T-helper 1 cell (primary cell): ENCODE results near the gene PLCH1.

ENCODE experiments used
- DNase-seq, 5 donors: peaks; one replicate each; pipeline ENCODE4 v3.0.0-alpha.2; 2012 to 2020

PLCH1 gene

DNA sequence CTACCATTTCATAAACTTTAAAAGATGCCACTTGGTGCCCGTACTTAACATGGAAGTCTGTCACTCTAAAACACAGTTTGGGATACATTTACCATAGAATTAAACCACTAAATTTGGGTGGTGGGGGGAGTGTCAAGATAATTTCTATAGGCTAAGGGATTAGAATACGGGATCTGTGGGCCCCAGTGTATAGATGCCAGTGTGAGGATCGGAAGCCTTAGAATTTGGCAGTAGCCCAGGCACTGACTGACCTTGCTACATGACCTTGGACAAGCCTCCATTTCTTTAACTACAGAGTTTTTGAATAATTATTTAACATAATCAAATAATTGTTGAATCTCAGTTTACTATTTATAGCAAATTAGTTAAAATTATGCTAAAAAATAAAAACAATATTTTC is 375.1 kb downstream of the PLCH1 start:
- no peak for DNase-seq

DNA sequence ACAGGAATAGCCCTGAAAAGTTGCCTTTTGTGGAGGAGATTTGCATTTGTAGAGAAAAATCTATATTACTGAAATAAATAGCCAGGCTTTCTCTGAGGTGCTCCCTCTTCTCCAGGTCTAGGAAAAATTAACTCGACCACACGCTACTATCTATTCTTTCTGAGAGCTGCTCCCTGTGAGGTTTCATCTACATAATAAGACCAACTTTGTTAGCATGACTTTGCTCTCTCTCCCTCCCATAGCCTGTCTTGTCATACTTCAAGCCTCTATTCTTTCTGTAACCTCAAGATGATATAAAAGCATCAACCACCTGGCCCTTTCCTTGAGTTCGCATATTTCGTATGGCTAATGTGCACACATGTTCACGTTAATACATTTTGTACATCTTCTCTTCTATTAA is 375.6 kb downstream of the PLCH1 start:
- no peak for DNase-seq

DNA sequence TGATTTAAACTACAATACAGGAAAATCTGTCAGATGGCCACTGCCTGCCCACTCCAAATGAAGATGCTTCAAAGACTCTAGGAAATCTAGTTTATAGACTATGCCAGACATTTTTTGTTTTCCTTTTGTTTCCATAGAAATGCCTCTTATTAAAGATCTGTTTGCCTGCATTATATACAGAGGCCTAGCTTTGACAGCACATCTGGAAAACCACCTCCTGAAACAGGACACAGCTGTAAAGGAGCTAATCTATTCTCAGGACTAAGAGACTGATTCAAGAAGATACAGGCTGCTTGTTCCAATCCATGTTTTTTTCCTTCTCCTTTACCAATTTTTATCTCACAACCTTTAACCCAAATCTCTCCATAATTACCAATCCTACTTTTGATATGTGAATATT is 376.1 kb downstream of the PLCH1 start:
- DNase-seq = no peak

DNA sequence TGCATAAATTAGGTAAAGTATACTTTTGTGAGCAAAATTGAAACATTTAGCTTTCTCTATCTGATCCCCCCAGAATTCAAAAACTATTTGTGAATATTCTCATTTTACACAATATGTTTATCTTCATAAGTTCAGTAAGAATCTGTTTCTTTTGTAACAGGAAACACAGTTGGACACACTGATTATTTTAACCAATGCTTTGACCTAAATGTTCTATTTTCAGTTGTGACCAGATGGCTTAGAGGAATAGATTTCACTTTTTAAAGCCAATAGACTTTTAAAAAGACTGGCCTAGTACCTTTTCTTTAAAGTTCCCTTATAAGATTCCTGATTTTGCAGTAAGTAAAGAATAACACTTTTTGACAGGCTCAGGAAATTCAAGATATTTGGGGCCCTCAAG is 377.4 kb downstream of the PLCH1 start:
- DNase-seq = no peak

DNA sequence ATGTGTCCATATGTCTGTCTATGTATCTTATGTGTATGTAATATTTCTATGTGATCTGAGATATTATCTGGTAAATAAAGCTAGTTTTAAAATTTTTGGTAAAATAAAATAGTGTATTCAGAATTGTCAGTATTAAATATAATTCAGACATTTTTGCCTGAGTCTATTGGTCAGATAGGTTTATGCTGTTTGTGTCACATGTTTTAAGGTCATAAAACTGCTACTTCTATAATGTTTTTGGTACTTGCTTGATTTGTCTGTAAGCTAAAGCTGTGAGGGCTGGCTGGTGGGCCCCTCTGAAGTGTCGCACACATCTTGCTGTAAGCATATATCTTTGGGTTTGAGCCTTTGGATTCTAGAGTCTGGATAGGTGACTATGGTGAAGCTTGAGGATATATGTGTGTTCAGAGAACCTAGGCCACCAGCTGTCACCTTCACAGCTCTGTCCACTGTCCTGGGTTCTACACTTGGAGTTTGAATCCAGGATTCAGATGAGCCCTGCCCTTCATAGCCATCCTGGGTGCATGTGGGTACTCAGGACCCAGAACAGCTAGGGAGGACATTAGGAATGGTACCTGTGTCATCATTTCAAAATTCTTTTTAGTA is 379.6 kb downstream of the PLCH1 start:
- DNase-seq = no peak

DNA sequence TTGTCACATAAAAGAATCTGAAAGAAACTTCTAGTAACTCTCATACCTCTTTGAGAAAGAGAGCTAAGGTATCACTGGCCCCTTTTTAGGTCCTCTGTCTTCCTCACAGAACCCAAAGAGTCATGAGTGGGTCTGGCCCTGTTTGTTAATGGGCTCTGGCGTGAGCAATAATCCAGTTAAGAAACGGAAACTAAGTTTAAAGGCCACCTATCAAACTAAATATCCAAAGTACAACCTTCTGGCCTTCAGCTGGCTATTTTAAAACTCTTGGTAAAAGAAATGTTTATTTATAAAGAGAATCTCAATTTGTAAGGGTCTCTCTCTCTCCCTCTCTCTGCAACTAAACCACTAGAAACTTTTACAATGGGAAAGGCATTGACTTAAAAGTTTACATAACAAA is 380.4 kb downstream of the PLCH1 start:
- DNase-seq = no peak

DNA sequence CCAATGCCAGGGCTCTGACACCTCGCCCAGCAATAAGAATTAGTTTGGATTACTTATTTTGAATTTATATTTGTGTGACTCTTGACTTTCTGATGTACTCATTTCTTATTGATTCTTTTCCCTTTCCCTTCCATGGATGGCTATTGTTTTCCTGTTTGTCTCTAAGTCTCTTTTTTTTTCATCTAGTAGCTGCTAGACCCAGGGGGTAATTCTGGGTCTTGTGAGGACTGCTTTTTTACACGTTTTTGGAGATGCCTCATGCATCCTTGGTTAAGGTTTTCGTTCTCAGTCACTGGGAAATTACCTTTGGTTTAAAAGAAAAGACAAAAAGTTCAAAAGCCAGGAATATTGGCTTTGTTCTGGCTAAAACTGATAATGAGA is 381.2 kb downstream of the PLCH1 start:
- DNase-seq = no peak

DNA sequence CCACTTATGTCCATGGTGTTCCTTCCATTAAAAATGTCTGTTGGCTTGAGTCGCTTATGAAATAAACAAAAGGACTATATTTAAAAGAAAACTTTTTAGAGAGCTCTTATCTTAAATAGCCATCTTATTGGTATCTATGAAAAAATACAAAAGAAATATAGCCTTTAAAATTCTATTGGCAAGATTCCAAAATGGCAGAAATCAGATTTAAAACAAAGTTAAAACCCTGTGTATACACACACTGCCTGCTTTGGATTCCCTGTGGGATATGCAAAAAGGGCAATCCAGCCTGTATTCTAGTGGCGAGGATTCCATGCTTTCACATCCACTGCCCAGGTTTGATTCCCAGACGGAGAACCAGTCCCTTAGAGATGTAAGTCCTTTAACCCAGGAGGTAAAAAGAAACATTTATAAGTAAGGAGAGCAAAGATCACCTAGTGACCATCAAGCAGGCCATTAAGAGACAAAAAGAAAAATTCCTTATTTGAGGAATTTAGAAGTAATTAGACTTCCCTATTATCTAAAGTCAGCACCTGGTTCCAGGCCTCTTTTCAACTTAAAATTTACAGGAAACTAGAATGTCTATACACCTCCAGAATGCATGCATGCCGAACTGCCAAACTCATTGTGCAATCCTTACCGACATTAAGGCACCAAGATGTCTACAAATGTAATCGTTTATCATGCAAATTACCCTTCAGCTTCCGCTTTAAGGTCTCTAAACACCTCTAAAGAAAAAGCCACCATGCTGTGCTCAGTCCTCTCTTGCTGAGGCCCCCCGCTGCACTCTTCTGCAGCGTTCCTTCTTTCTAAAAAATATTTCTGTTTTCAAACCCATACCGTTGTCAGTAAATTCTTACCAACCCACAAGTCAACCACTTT is 381.8 kb downstream of the PLCH1 start:
- DNase-seq = no peak

DNA sequence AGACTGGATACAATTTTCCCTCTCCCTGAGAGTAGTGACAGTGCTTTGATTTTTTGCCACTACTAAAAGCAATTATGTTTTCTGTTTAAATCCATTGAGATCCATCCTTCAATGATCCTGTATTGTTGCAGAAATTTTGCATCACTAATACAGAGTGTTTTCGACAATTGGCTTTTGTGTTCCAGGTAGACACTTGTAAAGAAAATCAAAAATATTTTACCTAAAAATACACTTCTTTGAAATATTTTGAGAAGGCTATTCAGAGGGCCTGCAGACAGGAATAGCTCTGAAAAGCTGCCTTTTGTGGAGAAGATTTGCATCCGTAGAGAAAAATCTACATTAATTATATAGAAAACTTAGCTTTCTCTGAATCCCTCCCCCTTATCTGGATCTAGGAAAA is 384.6 kb downstream of the PLCH1 start:
- DNase-seq = no peak

DNA sequence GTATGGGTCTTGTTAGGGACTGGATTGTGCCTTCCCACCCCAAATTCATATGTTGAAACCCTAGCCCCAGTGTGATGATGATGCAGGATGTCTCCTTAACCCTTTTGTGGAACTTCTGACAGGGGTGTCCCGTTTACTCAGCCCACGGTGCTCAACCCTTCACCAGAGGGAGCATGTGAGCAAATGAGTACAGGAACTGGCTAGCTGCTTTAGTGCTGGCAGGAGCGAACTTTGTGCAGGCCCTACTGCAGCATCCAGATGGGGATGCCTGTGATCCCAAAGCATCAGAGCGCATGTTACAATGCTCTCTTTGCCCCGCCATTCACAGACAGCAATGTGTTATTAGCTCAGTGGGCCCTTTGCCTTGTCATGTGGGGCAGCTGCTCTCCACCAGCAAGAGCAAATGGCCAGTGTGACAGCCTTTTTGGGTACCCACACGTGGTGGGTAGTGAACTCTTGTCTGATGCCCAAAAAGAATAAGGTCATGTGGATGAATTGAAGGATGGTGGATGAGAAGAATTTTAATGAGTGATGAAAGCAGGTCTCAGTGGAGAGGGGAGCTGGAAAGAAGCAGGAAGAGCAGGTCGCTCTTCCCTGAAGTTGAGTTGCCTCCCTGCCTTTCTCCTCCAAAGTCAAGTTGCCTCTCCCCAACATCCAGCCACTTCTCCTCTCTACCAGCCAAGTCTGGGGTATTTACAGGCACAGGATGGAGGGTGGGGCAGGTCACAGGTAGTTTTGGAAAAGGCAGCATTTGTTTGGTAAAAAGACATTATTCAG is 388.1 kb downstream of the PLCH1 start:
- DNase-seq = no peak

DNA sequence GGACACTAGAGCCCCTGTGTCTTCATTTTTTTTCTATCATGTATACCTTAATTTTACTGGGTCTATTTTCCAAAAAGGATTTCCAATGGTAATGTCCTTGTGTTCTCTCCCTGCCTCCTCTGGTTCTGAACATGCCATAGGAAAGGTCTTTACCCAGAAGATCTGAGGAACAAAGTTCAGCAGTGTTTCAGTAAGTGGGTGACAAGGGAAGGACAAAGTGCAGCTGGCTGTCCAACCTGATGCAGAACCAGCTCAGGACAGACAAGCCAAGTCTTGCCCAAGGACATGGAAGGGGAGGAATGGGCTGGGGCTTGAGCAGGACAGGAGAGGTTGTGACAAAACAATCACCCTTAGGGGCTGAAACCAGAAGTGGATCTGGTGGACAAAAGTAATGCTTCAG is 390.2 kb downstream of the PLCH1 start:
- DNase-seq = no peak

DNA sequence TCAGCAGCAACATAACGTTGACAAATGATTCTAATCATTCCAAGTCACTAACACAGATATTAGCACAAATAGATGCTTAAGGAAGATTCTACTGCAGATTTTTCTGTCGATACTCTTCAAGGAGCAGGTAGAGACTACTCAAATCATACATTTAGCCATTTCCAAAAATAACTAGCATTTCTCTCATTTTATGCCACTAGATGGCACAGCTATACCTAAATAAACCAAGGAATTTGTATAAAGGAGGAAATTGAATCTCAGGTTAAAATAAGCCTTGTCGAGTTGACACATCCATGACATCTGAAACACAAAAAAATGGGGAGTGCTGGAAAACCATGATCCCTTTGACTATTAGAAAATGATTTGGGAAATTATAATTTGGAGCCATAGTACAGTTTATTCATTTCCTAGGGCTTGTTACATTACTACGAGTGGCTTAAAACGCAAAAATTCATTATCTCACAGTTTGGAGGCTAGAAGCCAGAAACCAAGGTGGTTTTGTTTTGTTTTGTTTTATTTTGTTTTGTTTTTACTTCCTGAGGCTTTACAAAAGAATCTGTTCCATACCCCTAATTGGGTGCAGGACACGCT is 391.9 kb downstream of the PLCH1 start:
- peak in 1 of 5 donors; percentile 4 for DNase-seq

DNA sequence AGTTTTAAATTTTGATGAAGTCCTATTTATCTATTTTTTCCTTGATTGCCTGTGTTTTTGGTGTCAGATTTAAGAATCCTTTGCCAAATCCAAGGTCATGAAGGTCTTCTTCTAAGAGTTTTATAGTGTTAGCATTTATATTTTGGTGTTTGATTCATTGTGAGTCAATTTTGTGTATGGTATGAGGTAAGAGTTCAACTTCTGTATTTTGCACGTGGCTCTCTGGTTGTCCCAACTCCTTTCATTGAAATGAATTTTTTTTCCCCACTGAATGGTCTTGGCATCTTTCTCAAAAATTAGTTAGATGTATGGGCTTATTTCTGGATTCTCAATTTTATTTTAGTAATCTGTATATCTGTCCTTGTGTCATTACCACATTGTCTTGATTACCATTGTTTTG is 394.3 kb downstream of the PLCH1 start:
- no peak for DNase-seq

DNA sequence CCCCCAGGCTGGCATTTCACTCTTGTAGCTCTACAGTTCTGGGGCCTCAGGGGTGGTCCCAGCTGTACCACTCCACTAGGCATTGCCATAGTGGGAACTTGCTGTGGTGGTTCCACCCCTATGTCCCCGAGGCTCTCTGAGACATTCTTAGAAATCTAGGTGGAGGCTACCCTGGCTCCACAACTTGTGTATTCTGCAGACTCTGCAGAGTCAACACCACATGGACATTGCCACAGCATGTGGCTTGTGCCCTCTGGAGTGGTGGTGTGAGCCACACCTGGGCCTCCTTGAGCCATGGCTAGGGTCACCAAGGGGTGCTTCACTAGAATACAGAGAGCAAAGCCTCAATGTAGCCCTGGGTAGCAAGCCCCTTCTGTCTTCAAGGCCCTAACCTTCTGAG is 397.0 kb downstream of the PLCH1 start:
- no peak for DNase-seq

DNA sequence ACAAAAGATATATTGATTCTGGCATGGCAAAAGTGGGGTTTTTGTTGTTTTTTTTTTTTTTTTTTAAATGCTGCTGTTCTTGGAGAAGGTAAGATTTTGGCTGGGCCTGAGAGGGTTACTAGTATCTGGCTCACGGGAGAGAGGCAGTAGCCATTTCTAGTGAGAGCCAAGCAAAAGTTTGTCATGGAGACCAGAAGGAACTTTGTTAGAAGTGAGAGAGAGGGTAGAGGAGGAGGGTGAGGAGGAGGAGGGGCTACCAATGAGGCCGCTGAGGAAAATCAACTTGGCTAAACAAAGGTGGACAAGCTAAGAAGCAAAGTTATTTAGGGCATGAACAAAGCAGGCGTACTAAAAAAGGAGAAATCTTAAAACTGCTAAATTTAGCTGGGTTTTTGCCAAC is 402.5 kb downstream of the PLCH1 start:
- DNase-seq = no peak

DNA sequence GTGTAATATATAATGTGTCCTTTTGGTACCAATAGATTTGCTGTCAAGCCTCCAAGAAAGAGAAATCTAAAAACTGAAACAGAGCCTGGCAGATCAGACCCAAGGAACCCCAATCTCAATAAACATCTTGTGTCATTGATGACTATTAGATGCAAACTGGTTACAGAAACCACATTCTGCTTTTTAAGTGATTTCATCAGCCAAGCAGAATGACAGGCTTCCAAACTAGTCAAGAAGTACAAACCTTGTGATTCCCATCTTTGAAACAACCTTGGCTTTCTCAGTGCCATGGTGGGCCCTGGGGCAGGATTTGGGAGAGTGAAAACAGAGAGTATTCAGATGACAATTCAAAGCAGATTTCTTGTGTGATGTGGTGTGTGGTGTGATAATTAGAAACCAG is 405.8 kb downstream of the PLCH1 start:
- no peak for DNase-seq

DNA sequence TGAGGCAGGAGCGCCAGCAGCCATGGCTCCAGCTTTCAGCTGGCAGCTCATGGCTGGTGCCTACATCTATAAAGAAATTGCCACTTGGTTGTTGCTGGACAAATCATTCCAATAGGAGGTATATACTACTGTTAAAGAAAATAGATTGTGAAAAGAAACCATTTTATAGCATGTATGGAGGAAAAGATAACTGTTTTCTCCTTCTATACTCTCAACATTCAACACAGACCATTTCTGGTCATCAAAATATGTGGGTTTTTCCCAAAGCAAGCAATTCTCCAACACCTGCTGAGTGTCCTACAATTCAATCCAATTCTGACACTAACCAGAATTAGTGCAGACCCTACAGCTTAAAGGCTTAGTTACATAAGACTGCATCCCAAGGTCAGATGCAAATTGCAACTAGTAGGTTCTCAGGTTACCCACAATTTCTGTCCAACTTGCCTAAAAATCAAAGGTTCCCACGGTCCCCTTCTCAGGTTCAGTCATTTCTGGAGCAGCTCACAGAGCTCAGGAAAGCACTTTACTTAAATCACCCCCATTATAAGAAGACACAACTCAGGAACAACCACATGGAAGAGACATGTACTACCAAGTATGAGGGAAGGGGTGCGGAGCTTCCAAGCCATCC is 409.0 kb downstream of the PLCH1 start:
- no peak for DNase-seq

DNA sequence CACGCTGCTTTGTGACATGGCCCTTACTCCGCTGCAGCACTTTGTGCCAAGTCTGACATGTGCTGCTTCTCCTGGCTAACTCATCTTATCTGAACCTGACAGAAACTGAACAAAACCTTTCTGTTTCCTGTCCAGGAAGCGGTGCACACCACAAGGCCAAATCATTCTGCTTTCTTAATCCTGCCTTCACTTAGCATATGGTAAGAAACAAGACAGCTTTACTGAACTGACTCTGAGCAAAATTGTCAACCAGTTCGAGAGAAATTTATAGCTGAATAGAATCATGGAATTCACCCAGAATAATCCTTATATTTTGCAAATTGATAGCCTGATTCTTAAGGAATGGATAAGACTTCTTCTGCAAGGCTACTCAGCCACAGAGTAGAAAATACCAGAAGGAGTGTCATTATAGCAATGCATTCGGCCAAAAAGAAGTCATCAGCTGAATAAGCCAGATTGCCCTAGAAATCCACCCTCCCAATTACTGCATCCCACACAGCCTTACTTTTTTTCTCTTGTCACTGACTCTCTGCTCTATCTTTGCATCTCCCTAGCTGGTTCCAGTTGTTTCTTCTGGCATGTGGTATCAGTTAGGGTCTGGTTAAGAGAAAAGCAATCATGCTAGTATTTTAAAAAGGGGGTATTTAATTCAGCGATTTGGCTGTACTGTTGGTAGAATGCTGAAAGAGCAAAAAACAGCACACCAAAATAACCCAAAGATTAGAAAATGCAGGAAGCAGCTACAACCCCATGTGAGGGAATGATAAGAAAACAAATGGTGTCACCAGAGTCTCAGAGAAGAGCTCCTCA is 409.8 kb downstream of the PLCH1 start:
- peak in 1 of 5 donors; percentile 23 for DNase-seq

DNA sequence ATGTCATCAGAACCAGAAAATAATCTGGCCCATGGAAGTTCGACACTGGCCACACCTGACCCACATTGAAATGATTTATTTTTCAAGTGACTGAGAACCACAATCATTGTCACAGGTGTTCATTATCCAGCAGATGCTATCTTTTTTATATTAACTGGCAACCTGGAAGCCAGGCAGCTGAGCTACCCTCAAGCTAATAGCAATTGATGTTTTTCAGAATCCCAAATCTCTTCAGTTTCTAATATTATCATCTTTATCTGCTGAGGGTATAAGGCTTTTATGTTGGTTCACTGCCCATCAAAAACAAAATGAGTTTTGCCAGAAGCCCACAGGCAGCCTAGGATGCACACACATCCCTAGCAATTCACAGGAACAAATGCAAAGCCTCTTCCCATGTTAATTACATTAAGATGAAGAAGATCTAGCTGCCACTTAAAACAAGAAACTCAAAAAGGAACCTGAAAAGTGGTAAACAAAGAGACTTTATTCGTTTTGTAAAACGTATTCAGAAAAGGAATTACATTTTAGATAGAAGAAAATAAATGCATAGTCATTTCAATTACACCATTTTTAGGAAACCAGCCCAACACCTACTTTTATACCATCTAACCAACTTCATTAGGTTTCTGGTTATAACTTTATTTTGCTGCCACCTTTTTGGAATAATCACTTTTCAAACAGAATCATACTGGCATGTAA is 410.5 kb downstream of the PLCH1 start:
- DNase-seq = no peak

DNA sequence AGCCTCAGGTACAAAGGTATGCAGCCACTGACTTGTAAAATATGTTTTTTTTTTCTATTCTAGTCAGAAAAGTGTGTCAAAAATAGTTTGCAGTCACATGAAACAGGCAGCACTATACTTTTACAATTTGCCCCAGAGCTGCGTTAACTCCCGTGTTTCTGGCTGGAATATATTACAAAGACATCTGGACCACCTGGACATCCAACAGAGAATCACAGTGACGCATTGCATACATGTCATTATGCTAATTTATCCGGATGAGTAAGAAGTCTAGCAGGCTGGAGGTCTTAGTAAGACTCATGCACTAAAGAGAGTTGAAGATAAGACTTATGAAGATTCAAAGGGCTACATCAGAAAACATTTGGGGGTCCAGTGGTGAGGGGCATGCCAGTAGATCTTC is 412.2 kb downstream of the PLCH1 start:
- no peak for DNase-seq

DNA sequence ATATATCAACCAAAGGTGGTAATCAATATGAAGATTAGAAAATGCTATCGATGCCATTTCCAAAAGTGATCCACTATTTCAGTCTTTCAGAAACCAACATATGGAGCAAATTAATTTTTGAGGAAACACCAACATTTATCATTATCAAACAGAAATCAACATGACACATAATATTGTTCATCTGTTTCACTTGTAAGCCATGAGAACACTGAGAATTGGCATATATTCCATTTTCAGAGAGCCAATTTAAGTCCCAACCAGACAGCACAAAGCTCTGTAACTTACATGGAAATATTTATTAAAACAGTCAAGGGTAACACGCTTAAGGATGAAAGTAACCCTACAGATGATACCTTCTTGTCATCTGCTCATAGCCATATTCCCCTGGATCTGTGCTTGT is 413.8 kb downstream of the PLCH1 start:
- DNase-seq = no peak
